SK-N-SH (cell line): ENCODE measurements around the gene MAD2L1. TPM values are rescaled to one million over a fixed set of nuclear protein-coding genes. Genes with fewer than 3 reads are reported as not detected.

ENCODE experiments used
- CTCF ChIA-PET: fragments of 300-600, 350-600 bp; formaldehyde crosslinking; extraction: SDS; loops from one replicate; lab custom pipeline; 2021; lab: Yijun Ruan, JAX
- POLR2A ChIA-PET: fragments of 350-600 bp; sonication (Branson Sonifier 250); formaldehyde crosslinking; extraction: SDS; loops from one replicate; lab custom pipeline; 2020; ENCODE audit warnings: antibody characterized with exemption, inconsistent platforms; lab: Yijun Ruan, JAX
- DNase-seq: peaks from one replicate; pipeline ENCODE4 v3.0.0; 2012
- H2AFZ ChIP-seq: fragments of 200-600 bp; sonication (generic); 2 replicates; pipeline ENCODE4 v1.8.1; 2016; ENCODE audit warnings: antibody characterized with exemption, mild to moderate bottlenecking, low read depth
- H3F3A ChIP-seq: fragments of 200-600 bp; sonication (generic); replicated peaks from 2 replicates; pipeline ENCODE3; 2016; ENCODE audit warnings: antibody characterized with exemption, mild to moderate bottlenecking; ENCODE audit not compliant: insufficient read depth
- H3K27ac ChIP-seq, 2 experiments: fragments of 200-500 bp in 1 of 2; fragments of 200-600 bp in 1 of 2; sonication (Bioruptor generic) in 1 of 2; sonication (generic), shearing (Covaris generic) in 1 of 2; 2 replicates each; pipeline versions ENCODE4 v1.5.1 to v1.6.1; 2014 to 2016; ENCODE audit warnings: low read depth in 2 of 2, inconsistent platforms in 1 of 2, low read length in 1 of 2, mild to moderate bottlenecking in 1 of 2, mixed read lengths in 1 of 2
- H3K27me3 ChIP-seq: fragments of 200-600 bp; sonication (generic), shearing (Covaris generic); 2 replicates; pipeline ENCODE4 v1.6.1; 2016; ENCODE audit warnings: mixed run types; ENCODE audit not compliant: insufficient read depth
- H3K36me3 ChIP-seq, 2 experiments: fragments of 200-500 bp in 1 of 2; fragments of 200-600 bp in 1 of 2; sonication (Bioruptor generic) in 1 of 2; sonication (generic) in 1 of 2; replicated peaks in 1 of 2; 2 replicates each; pipeline versions ENCODE3 to v1.5.1; 2014 to 2016; ENCODE audit warnings: low read length in 1 of 2, mild to moderate bottlenecking in 1 of 2; ENCODE audit not compliant: insufficient read depth in 2 of 2, control insufficient read depth in 1 of 2
- H3K4me1 ChIP-seq, 2 experiments: fragments of 200-500 bp in 1 of 2; fragments of 200-600 bp in 1 of 2; sonication (Bioruptor generic) in 1 of 2; sonication (generic), shearing (Covaris generic) in 1 of 2; 2 replicates each; pipeline versions ENCODE4 v1.5.1 to v1.6.1; 2014 to 2016; ENCODE audit warnings: low read depth in 1 of 2, low read length in 1 of 2, mixed run types in 1 of 2; ENCODE audit not compliant: insufficient read depth in 2 of 2, control insufficient read depth in 1 of 2
- H3K4me2 ChIP-seq: fragments of 200-600 bp; sonication (generic), shearing (Covaris generic); 2 replicates; pipeline ENCODE4 v1.6.1; 2017; ENCODE audit warnings: mixed run types
- H3K4me3 ChIP-seq, 2 experiments: fragments of 200-500 bp in 1 of 2; fragments of 200-600 bp in 1 of 2; sonication (Bioruptor generic) in 1 of 2; sonication (generic), shearing (Covaris generic) in 1 of 2; 2 replicates each; pipeline versions ENCODE4 v1.5.1 to v1.8.1; 2014 to 2016; ENCODE audit warnings: low read depth in 2 of 2, inconsistent platforms in 1 of 2, low read length in 1 of 2, mild to moderate bottlenecking in 1 of 2, mixed read lengths in 1 of 2, moderate library complexity in 1 of 2
- H3K79me2 ChIP-seq: fragments of 200-600 bp; sonication (generic); 2 replicates; pipeline ENCODE4 v1.8.1; 2017; ENCODE audit warnings: mild to moderate bottlenecking; ENCODE audit not compliant: insufficient read depth
- H3K9ac ChIP-seq: fragments of 200-600 bp; sonication (generic); 2 replicates; pipeline ENCODE4 v1.6.1; 2017; ENCODE audit warnings: mixed run types
- H3K9me2 ChIP-seq: fragments of 200-600 bp; sonication (generic); 2 replicates; pipeline ENCODE4 v1.6.1; 2017; ENCODE audit warnings: mixed run types
- H3K9me3 ChIP-seq: fragments of 200-600 bp; sonication (generic); 2 replicates; pipeline ENCODE4 v1.6.1; 2017; ENCODE audit warnings: mixed run types, mild to moderate bottlenecking, moderate library complexity
- H4K20me1 ChIP-seq: fragments of 200-600 bp; sonication (generic); 2 replicates; pipeline ENCODE4 v1.6.1; 2017; ENCODE audit warnings: mild to moderate bottlenecking, mixed run types; ENCODE audit not compliant: insufficient read depth
- CHD2 ChIP-seq: fragments of 150-350 bp; IDR thresholded peaks from 2 replicates; pipeline ENCODE4 v1.6.1; 2018; ENCODE audit warnings: low read length; ENCODE audit not compliant: partially characterized antibody
- CTCF ChIP-seq: fragments of 200-600 bp; sonication (generic); IDR thresholded peaks from 2 replicates; pipeline ENCODE4 v1.6.1; 2017; ENCODE audit warnings: antibody characterized with exemption, mild to moderate bottlenecking, moderate library complexity
- ELF1 ChIP-seq: IDR thresholded peaks from 2 replicates; pipeline ENCODE4 v1.4.0; 2012
- EP300 ChIP-seq, 2 experiments: IDR thresholded peaks; 2 replicates each; pipeline versions ENCODE4 v1.4.0 to v1.6.1; 2012; ENCODE audit warnings: borderline replicate concordance in 1 of 2, low read depth in 1 of 2, low read length in 1 of 2
- GATA2 ChIP-seq: sonication (generic); formaldehyde crosslinking; IDR thresholded peaks from 2 replicates; pipeline ENCODE4 v1.5.0; 2020; ENCODE audit warnings: mild to moderate bottlenecking, missing genetic modification reagents
- JUND ChIP-seq: IDR thresholded peaks from 2 replicates; pipeline ENCODE4 v1.4.0; 2012
- MAX ChIP-seq: IDR thresholded peaks from 2 replicates; pipeline ENCODE4 v1.4.0; 2012; ENCODE audit warnings: low read depth
- NFIC ChIP-seq: IDR thresholded peaks from 2 replicates; pipeline ENCODE4 v1.4.0; 2012; ENCODE audit warnings: borderline replicate concordance
- RCOR1 ChIP-seq: fragments of 150-350 bp; IDR thresholded peaks from 2 replicates; pipeline ENCODE4 v1.6.1; 2017; ENCODE audit warnings: antibody characterized with exemption, low read length
- RFX5 ChIP-seq: IDR thresholded peaks from 2 replicates; pipeline ENCODE4 v1.6.1; 2012; ENCODE audit warnings: mild to moderate bottlenecking, improper control_type of control experiment, low read length
- RXRA ChIP-seq: IDR thresholded peaks from 2 replicates; pipeline ENCODE4 v1.4.0; 2012; ENCODE audit warnings: low read depth, mild to moderate bottlenecking, borderline replicate concordance
- SIN3A ChIP-seq: IDR thresholded peaks from 2 replicates; pipeline ENCODE4 v1.6.1; 2012; ENCODE audit warnings: low read depth, mild to moderate bottlenecking, low read length, moderate library complexity, borderline replicate concordance
- TAF1 ChIP-seq: IDR thresholded peaks from 2 replicates; pipeline ENCODE4 v1.6.1; 2012; ENCODE audit warnings: low read depth, mild to moderate bottlenecking, low read length, moderate library complexity, borderline replicate concordance
- TEAD4 ChIP-seq: IDR thresholded peaks from 2 replicates; pipeline ENCODE4 v1.4.0; 2012; ENCODE audit warnings: mild to moderate bottlenecking, borderline replicate concordance; ENCODE audit not compliant: insufficient read depth
- YY1 ChIP-seq: IDR thresholded peaks from 2 replicates; pipeline ENCODE4 v1.4.0; 2012; ENCODE audit warnings: low read depth, mild to moderate bottlenecking
- polyA plus RNA-seq, 3 experiments: library from polyadenylated mRNA; depleted of rRNA; stranded (reverse); fragments of >200 nt; gene quantifications; 2 replicates each; pipeline ENCODE4 v1.2.3, GENCODE V29; 2012
- TF ChIP-seq, protein P1 (sequence below): fragments of 150-350 bp; IDR thresholded peaks from 2 replicates; pipeline ENCODE4 v1.6.1; 2016; ENCODE audit warnings: mild to moderate bottlenecking, low read depth, low read length
- TF ChIP-seq, protein P2 (sequence below): IDR thresholded peaks from 2 replicates; pipeline ENCODE4 v1.6.1; 2012; ENCODE audit warnings: mild to moderate bottlenecking, low read depth, low read length, moderate library complexity

Gene MAD2L1
- polyA plus RNA-seq, 1 of the 3 experiments (the other 2 are of a cell fraction), result 37.4 TPM

- Histone ChIP-seq H3K9me2 (no peaks in the 10 kb centered on the region), H3K4me2 (no peak overlapping the region), H3K4me3 (no peak overlapping the region), H4K20me1 (no peaks in the 10 kb centered on the region), H3K9me3 (no peaks in the 10 kb centered on the region), H3K27ac (no peak overlapping the region), H3K79me2 (no peaks in the 10 kb centered on the region), H3K4me1 (no peaks in the 10 kb centered on the region), H3K9ac (no peak overlapping the region), H3F3A (no peaks in the 10 kb centered on the region), H3K36me3 (no peaks in the 10 kb centered on the region), H2AFZ (no peak overlapping the region), H3K27me3 (no peaks in the 10 kb centered on the region)
- no peak for DNase-seq
- CTCF ChIA-PET, result no interaction called here
- TF ChIP-seq, protein P1, sequence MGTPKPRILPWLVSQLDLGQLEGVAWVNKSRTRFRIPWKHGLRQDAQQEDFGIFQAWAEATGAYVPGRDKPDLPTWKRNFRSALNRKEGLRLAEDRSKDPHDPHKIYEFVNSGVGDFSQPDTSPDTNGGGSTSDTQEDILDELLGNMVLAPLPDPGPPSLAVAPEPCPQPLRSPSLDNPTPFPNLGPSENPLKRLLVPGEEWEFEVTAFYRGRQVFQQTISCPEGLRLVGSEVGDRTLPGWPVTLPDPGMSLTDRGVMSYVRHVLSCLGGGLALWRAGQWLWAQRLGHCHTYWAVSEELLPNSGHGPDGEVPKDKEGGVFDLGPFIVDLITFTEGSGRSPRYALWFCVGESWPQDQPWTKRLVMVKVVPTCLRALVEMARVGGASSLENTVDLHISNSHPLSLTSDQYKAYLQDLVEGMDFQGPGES, result no peak
- TF ChIP-seq RXRA, result no peak
- no peak for TF ChIP-seq MAX
- TF ChIP-seq ELF1, result no peak
- TF ChIP-seq, protein P2, sequence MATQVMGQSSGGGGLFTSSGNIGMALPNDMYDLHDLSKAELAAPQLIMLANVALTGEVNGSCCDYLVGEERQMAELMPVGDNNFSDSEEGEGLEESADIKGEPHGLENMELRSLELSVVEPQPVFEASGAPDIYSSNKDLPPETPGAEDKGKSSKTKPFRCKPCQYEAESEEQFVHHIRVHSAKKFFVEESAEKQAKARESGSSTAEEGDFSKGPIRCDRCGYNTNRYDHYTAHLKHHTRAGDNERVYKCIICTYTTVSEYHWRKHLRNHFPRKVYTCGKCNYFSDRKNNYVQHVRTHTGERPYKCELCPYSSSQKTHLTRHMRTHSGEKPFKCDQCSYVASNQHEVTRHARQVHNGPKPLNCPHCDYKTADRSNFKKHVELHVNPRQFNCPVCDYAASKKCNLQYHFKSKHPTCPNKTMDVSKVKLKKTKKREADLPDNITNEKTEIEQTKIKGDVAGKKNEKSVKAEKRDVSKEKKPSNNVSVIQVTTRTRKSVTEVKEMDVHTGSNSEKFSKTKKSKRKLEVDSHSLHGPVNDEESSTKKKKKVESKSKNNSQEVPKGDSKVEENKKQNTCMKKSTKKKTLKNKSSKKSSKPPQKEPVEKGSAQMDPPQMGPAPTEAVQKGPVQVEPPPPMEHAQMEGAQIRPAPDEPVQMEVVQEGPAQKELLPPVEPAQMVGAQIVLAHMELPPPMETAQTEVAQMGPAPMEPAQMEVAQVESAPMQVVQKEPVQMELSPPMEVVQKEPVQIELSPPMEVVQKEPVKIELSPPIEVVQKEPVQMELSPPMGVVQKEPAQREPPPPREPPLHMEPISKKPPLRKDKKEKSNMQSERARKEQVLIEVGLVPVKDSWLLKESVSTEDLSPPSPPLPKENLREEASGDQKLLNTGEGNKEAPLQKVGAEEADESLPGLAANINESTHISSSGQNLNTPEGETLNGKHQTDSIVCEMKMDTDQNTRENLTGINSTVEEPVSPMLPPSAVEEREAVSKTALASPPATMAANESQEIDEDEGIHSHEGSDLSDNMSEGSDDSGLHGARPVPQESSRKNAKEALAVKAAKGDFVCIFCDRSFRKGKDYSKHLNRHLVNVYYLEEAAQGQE, result no peak
- no peak for TF ChIP-seq TAF1
- TF ChIP-seq GATA2 (CRISPR knock-in tag), result no peak
- TF ChIP-seq TEAD4, result no peak
- no peak for TF ChIP-seq NFIC
- no peak for TF ChIP-seq SIN3A
- no peak for TF ChIP-seq YY1
- TF ChIP-seq CHD2, result no peak
- TF ChIP-seq RFX5, result no peak
- no peak for TF ChIP-seq RCOR1
- no peak for TF ChIP-seq EP300 (IDR thresholded peaks at IDR 0.05; ENCODE audit: borderline replicate concordance in 1 of 2, low read depth in 1 of 2, low read length in 1 of 2)
- TF ChIP-seq CTCF, result no peak
- no peak for TF ChIP-seq JUND
- POLR2A ChIA-PET, result no interaction called here
Observed at GRCh38 chr4:120109406-120109805, 42.8 kb upstream of the MAD2L1 start.
